OCI-LY1 (cell line): ENCODE results near the gene SLC4A5.

Experiments used
- H2AFZ ChIP-seq: fragments of 200-600 bp; sonication (generic), shearing (Covaris generic); 2 replicates; pipeline ENCODE4 v1.6.0; 2014; ENCODE audit warnings: antibody characterized with exemption, mild to moderate bottlenecking, low read length
- H3F3A ChIP-seq: fragments of 200-600 bp; sonication (generic), shearing (Covaris generic); 2 replicates; pipeline ENCODE4 v1.6.0; 2014; ENCODE audit warnings: mild to moderate bottlenecking, antibody characterized with exemption, low read length, moderate library complexity; ENCODE audit not compliant: insufficient read depth
- H3K27ac ChIP-seq: fragments of 200-600 bp; sonication (generic); 2 replicates; pipeline ENCODE4 v1.5.1; 2014; ENCODE audit warnings: low read length, mixed run types, mild to moderate bottlenecking, low read depth; ENCODE audit not compliant: poor library complexity, severe bottlenecking
- H3K27me3 ChIP-seq: fragments of 200-600 bp; sonication (generic); 2 replicates; pipeline ENCODE4 v1.6.0; 2014; ENCODE audit warnings: antibody characterized with exemption, mild to moderate bottlenecking, low read length, moderate library complexity; ENCODE audit not compliant: insufficient read depth
- H3K36me3 ChIP-seq: fragments of 200-600 bp; sonication (generic); 2 replicates; pipeline ENCODE4 v1.6.1; 2014; ENCODE audit warnings: mild to moderate bottlenecking, antibody characterized with exemption, low read length, moderate library complexity, mixed read lengths; ENCODE audit not compliant: insufficient read depth
- H3K4me1 ChIP-seq: fragments of 200-600 bp; sonication (generic); 2 replicates; pipeline ENCODE4 v1.5.1; 2014; ENCODE audit warnings: mild to moderate bottlenecking, low read length, moderate library complexity; ENCODE audit not compliant: insufficient read depth, severe bottlenecking
- H3K4me2 ChIP-seq: fragments of 200-600 bp; sonication (generic), shearing (Covaris generic); 2 replicates; pipeline ENCODE4 v1.6.1; 2014; ENCODE audit warnings: low read length
- H3K4me3 ChIP-seq: fragments of 200-600 bp; sonication (generic); 2 replicates; pipeline ENCODE4 v1.5.1; 2014; ENCODE audit warnings: low read length, low read depth, mild to moderate bottlenecking, mixed read lengths; ENCODE audit not compliant: poor library complexity, severe bottlenecking
- H3K79me2 ChIP-seq: fragments of 200-600 bp; shearing (Covaris generic); 2 replicates; pipeline ENCODE4 v1.6.1; 2016; ENCODE audit warnings: mixed run types, low read length, mixed read lengths; ENCODE audit not compliant: insufficient read depth
- H3K9ac ChIP-seq: fragments of 200-600 bp; sonication (generic), shearing (Covaris generic); 2 replicates; pipeline ENCODE4 v1.6.1; 2014; ENCODE audit warnings: mild to moderate bottlenecking, low read length, mixed read lengths
- H3K9me2 ChIP-seq: fragments of 200-600 bp; sonication (generic), shearing (Covaris generic); 2 replicates; pipeline ENCODE4 v1.6.1; 2014; ENCODE audit warnings: low read depth, mild to moderate bottlenecking, low read length, mixed read lengths
- H3K9me3 ChIP-seq: fragments of 200-600 bp; shearing (Covaris generic); 2 replicates; pipeline ENCODE4 v1.6.1; 2014; ENCODE audit warnings: low read length, mixed read lengths
- H4K20me1 ChIP-seq: fragments of 200-600 bp; sonication (generic), shearing (Covaris generic); 2 replicates; pipeline ENCODE4 v1.6.0; 2016; ENCODE audit warnings: mild to moderate bottlenecking, low read length; ENCODE audit not compliant: insufficient read depth
- EZH2 ChIP-seq: fragments of 200-600 bp; sonication (generic), shearing (Covaris generic); IDR thresholded peaks from 2 replicates; pipeline ENCODE4 v1.8.0; 2017; ENCODE audit warnings: borderline replicate concordance, mixed run types, mild to moderate bottlenecking, antibody characterized with exemption, low read length, moderate library complexity, mixed read lengths
- TF ChIP-seq, protein P1 (sequence below): fragments of 200-600 bp; sonication (generic), shearing (Covaris generic); IDR thresholded peaks from 2 replicates; pipeline ENCODE4 v1.5.1; 2017; ENCODE audit warnings: mild to moderate bottlenecking, antibody characterized with exemption, low read length, moderate library complexity, mixed read lengths

Gene SLC4A5

DNA sequence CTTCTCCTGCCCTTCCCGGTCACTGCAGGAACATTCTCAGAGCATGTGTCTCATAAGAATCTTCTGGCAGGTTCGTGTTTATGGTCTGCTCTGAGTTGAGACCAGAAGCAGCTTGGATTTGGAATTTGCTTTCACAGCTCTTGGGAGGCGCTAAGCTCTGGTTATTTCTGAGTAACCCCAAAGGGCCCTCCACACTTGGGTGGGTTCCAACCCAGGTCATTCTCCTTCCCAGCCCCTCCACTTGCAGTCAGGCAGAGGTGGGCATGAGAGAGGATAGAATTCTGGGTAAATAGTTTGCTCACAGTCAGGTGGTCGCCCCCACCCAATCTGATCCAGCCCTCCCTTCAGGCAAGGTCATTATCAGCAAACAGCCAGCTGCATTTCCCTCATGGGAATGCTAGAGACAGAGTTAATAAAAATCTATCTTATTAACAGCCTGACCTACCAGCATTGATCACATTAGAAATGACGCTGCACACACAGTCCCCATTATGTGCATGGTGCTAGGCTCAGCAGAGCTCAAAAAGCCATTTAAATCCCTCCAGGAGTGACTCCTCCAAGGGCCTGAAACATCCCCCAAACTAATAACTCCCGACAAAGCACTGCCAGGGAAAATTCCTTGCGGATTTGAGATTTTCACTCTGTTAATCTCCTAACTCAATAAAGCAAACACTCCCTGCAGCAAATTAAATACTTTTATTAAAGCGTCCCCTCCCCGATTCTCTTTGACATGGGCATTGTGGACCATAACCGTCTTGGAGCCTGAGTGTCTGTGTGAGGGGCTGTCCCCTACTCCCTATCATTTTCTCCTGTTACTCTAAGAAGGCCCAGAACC is 61.9 kb downstream of the SLC4A5 start:
- Histone ChIP-seq H3K9ac (no peak overlapping the region), H3K27me3 (0 out of 2 replicates have a peak, but pooled peaks cover 6% of the 10 kb centered on the region)

DNA sequence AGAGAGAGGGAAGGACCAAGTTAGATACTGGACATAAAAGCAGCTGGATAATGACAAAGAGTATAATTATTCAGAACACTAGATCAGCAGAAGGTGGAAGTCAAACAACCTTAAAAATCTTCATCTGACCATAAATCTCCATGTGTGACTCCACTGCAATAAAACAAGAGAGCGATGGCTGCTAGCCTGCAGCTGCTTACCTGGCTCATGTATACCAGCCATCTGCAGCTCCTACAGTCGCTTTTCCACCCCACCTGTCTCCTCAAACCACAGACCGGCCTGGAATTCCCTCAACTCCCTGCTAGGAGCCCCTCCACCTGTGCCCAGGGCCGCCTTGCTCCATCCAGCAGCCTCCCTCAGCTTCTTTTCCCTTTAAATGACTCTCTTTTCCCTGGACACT is 64.5 kb downstream of the SLC4A5 start:
- H3K4me1 ChIP-seq, result no peaks in the 10 kb centered on the region
- no peaks in the 10 kb centered on the region for H3K79me2 ChIP-seq

More for the DNA sequence above, 61.9 kb downstream of the SLC4A5 start:
- H2AFZ ChIP-seq, result no peak overlapping the region
- TF ChIP-seq EZH2, result no peak
- TF ChIP-seq, protein P1, sequence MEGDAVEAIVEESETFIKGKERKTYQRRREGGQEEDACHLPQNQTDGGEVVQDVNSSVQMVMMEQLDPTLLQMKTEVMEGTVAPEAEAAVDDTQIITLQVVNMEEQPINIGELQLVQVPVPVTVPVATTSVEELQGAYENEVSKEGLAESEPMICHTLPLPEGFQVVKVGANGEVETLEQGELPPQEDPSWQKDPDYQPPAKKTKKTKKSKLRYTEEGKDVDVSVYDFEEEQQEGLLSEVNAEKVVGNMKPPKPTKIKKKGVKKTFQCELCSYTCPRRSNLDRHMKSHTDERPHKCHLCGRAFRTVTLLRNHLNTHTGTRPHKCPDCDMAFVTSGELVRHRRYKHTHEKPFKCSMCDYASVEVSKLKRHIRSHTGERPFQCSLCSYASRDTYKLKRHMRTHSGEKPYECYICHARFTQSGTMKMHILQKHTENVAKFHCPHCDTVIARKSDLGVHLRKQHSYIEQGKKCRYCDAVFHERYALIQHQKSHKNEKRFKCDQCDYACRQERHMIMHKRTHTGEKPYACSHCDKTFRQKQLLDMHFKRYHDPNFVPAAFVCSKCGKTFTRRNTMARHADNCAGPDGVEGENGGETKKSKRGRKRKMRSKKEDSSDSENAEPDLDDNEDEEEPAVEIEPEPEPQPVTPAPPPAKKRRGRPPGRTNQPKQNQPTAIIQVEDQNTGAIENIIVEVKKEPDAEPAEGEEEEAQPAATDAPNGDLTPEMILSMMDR, result no peak
- no peak overlapping the region for H3K27ac ChIP-seq
- H3K4me1 ChIP-seq, result no peaks in the 10 kb centered on the region
- no peaks in the 10 kb centered on the region for H3K36me3 ChIP-seq
- no peaks in the 10 kb centered on the region for H3K9me3 ChIP-seq
- H4K20me1 ChIP-seq, result no peaks in the 10 kb centered on the region
- no peaks in the 10 kb centered on the region for H3K9me2 ChIP-seq
- no peaks in the 10 kb centered on the region for H3K79me2 ChIP-seq
- no peak overlapping the region for H3K4me2 ChIP-seq
- H3F3A ChIP-seq, result no peaks in the 10 kb centered on the region
- H3K4me3 ChIP-seq, result no peak overlapping the region

DNA sequence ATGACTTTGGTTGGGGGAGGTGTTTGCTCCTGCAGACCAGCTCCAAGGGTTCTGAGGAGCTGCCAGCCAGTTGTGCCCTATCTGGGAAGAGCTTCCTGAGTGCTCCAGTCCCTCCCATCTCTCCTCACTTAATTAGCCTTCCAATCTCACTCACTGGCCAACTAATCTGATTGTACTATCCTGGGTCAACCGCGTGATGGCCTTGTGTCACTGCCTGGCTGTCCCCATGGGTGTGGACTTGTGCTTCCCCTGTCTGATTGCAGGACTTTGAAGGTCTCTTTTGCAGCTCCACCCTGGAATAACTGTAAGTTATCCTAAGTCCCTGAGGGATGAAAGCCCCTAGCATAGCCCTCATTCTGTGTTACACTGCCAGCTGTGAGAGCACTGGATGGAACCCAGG is 65.0 kb downstream of the SLC4A5 start:
- Histone ChIP-seq H3K4me2 (no peak overlapping the region), H3K79me2 (no peaks in the 10 kb centered on the region), H3K9me2 (no peaks in the 10 kb centered on the region), H3K9ac (no peak overlapping the region), H2AFZ (no peak overlapping the region), H3K4me1 (no peaks in the 10 kb centered on the region), H3K36me3 (no peaks in the 10 kb centered on the region), H3F3A (no peaks in the 10 kb centered on the region), H3K27ac (no peak overlapping the region), H3K4me3 (no peak overlapping the region), H3K27me3 (0 out of 2 replicates have a peak, but pooled peaks cover 6% of the 10 kb centered on the region), H3K9me3 (no peaks in the 10 kb centered on the region), H4K20me1 (no peaks in the 10 kb centered on the region)
- TF ChIP-seq EZH2, result no peak
- TF ChIP-seq, protein P1, result no peak

More for the DNA sequence above, 64.5 kb downstream of the SLC4A5 start:
- no peak overlapping the region for H3K9ac ChIP-seq
- H3K27me3 ChIP-seq, result 0 out of 2 replicates have a peak, but pooled peaks cover 6% of the 10 kb centered on the region
- H4K20me1 ChIP-seq, result no peaks in the 10 kb centered on the region
- TF ChIP-seq EZH2, result no peak
- TF ChIP-seq, protein P1, result no peak
- H3F3A ChIP-seq, result no peaks in the 10 kb centered on the region
- no peak overlapping the region for H3K27ac ChIP-seq
- no peaks in the 10 kb centered on the region for H3K36me3 ChIP-seq
- no peak overlapping the region for H3K4me2 ChIP-seq
- no peak overlapping the region for H2AFZ ChIP-seq
- H3K9me2 ChIP-seq, result no peaks in the 10 kb centered on the region
- no peak overlapping the region for H3K4me3 ChIP-seq
- H3K9me3 ChIP-seq, result no peaks in the 10 kb centered on the region
